ENCODE results near the gene ALDH3A2. TPM values are rescaled to one million over a fixed set of nuclear protein-coding genes. Genes with fewer than 3 reads are reported as not detected.

ALDH3A2 gene
- total and polyA plus RNA-seq, 3 experiments from 2014 or later, result 21.7 to 26.3 (median 24.7) TPM

DNA sequence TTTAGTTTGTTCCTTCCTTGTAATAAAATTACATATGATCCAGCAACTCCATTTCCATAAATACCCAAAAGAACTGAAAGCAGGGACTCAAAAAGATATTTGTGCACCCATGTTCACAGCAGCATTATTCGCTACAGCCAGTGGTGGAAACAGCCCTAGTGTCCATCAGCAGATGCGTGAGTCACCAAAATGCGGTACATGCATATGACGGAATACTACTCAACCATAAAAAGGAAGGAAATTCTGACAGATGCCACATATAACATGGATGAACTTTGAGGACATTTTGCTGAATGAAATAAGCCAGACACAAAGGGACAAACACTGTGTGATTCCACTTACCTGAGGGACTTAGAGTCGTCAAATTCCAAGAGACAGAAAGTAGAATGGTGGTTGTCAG, 76.9 kb downstream of the ALDH3A2 start:
- H3K27ac ChIP-seq (ENCODE audit: low read depth, low read length), result no peak overlapping the region
- H3K9me3 Mint-ChIP-seq, result no peaks in the 10 kb centered on the region
- H3K27me3 Mint-ChIP-seq, result peaks cover 0 to 6% of the 10 kb centered on the region in 2 donors
- peak overlapping the region in 5 of 8 donors; percentile 4 to 89 (median 50) for H3K27ac Mint-ChIP-seq
- no peak for DNase-seq
- peak overlapping the region in 5 of 7 donors; percentile 39 to 81 (median 77) for H3K4me3 Mint-ChIP-seq
- ChIA-PET POLR2A (no interaction called here), CTCF (interaction anchor here (4.4 kb wide), 1 partner anchor 20 kb away, joined by 19 read pairs; no protein-coding TSS in a partner anchor)
- peaks cover 16 to 19% (median 19%) of the 10 kb centered on the region in 3 donors for H3K4me1 Mint-ChIP-seq
- no peaks in the 10 kb centered on the region for H3K27me3 ChIP-seq (ENCODE audit: insufficient read depth, low read length, poor library complexity, severe bottlenecking)
- no peaks in the 10 kb centered on the region for H3K9me3 ChIP-seq (ENCODE audit: low read length)
- H3K4me1 ChIP-seq (ENCODE audit: insufficient read depth, low read length), result peaks cover 17% of the 10 kb centered on the region
- H3K4me3 ChIP-seq (ENCODE audit: low read length), result no peak overlapping the region
- H3K36me3 ChIP-seq (ENCODE audit: insufficient read depth, low read length), result no peaks in the 10 kb centered on the region
- H3K36me3 Mint-ChIP-seq, result no peaks in the 10 kb centered on the region

- no peaks in the 10 kb centered on the region for H3K9me3 Mint-ChIP-seq
- DNase-seq, result no peak
- H3K9me3 ChIP-seq (ENCODE audit: low read length), result no peaks in the 10 kb centered on the region
- H3K36me3 Mint-ChIP-seq, result no peaks in the 10 kb centered on the region
- H3K4me3 ChIP-seq (ENCODE audit: low read length), result no peak overlapping the region
- H3K36me3 ChIP-seq (ENCODE audit: insufficient read depth, low read length), result no peaks in the 10 kb centered on the region
- peak overlapping the region in 2 of 8 donors; percentile 32 to 71 for H3K27ac Mint-ChIP-seq
- no peaks in the 10 kb centered on the region for H3K27me3 Mint-ChIP-seq
- peaks cover 17% of the 10 kb centered on the region for H3K4me1 ChIP-seq (ENCODE audit: insufficient read depth, low read length)
- no peak overlapping the region for H3K4me3 Mint-ChIP-seq
- peaks cover 16 to 19% (median 19%) of the 10 kb centered on the region in 3 donors for H3K4me1 Mint-ChIP-seq
- H3K27me3 ChIP-seq (ENCODE audit: insufficient read depth, low read length, poor library complexity, severe bottlenecking), result no peaks in the 10 kb centered on the region
- CTCF ChIA-PET, result interaction anchor here (2.2 to 4.4 kb wide), 2 partner anchors 19 to 40 kb away, joined by 7 to 19 read pairs; no protein-coding TSS in a partner anchor
- POLR2A ChIA-PET, result no interaction called here
- H3K27ac ChIP-seq (ENCODE audit: low read depth, low read length), result no peak overlapping the region
Observed at GRCh38 chr17:19726631-19727376, 78.3 kb downstream of the ALDH3A2 start.

Other genes starting within 250 kb of the ALDH3A2 start
- under 1 TPM; 0.18 to 0.22 TPM for gene RNF112, start 237.5 kb upstream of the ALDH3A2 start, total RNA-seq
- not detected for gene RNF112, start 237.5 kb upstream of the ALDH3A2 start, polyA plus RNA-seq
- gene SLC47A1, start 114.9 kb upstream of the ALDH3A2 start, total RNA-seq, result under 1 TPM; 0.15 to 0.20 TPM
- 0.29 TPM for gene SLC47A1, start 114.9 kb upstream of the ALDH3A2 start, polyA plus RNA-seq
- gene SLC47A2, start 67.8 kb downstream of the ALDH3A2 start, total RNA-seq, result not detected
- gene SLC47A2, start 67.8 kb downstream of the ALDH3A2 start, polyA plus RNA-seq, result not detected
- not detected for gene ALDH3A1, start 99.5 kb downstream of the ALDH3A2 start, total RNA-seq
- 0.32 TPM for gene ALDH3A1, start 99.5 kb downstream of the ALDH3A2 start, polyA plus RNA-seq
- gene ULK2, start 219.2 kb downstream of the ALDH3A2 start, total RNA-seq, result 1 to 10 TPM; 4.6 to 5.8 TPM
- 6.9 TPM for gene ULK2, start 219.2 kb downstream of the ALDH3A2 start, polyA plus RNA-seq